Thyroid gland (tissue), 4 donors: Measurements from ENCODE around the gene PHOX2B. TPM values are rescaled to one million over a fixed set of nuclear protein-coding genes. Genes with fewer than 3 reads are reported as not detected.

Experiments used
- DNase-seq, 2 donors: peaks; one replicate each; pipeline ENCODE4 v3.0.0-alpha.2; 2019
- H3K27ac ChIP-seq, 3 donors: fragments of 200-600 bp; sonication (generic); 1 replicate in 2 of 3; 2 replicates in 1 of 3; pipeline ENCODE4 v1.5.1; 2016 to 2019; ENCODE audit warnings: mild to moderate bottlenecking in 1 of 3, moderate library complexity in 1 of 3
- H3K27me3 ChIP-seq: fragments of 200-600 bp; sonication (generic); one replicate; pipeline ENCODE4 v1.5.1; 2019
- H3K36me3 ChIP-seq, 2 donors: fragments of 200-600 bp; sonication (generic); one replicate each; pipeline ENCODE4 v1.5.1; 2016 to 2019
- H3K4me1 ChIP-seq, 2 donors: fragments of 200-600 bp; sonication (generic); one replicate each; pipeline ENCODE4 v1.5.1; 2017 to 2019
- H3K4me3 ChIP-seq, 3 donors: fragments of 200-600 bp; sonication (generic); replicated peaks in 1 of 3; 1 replicate in 2 of 3; 2 replicates in 1 of 3; pipeline ENCODE4 v1.5.1; 2016; ENCODE audit warnings: mild to moderate bottlenecking in 1 of 3
- H3K9me3 ChIP-seq: fragments of 200-600 bp; sonication (generic); one replicate; pipeline ENCODE4 v1.5.1; 2017
- POLR2A ChIP-seq, 2 donors: fragments of 450-650 bp; IDR thresholded peaks; one replicate each; pipeline ENCODE4 v1.6.1; 2017; ENCODE audit warnings: antibody characterized with exemption in 2 of 2, mild to moderate bottlenecking in 2 of 2, moderate library complexity in 1 of 2
- WGBS, 2 donors: methylation state at CpG; one replicate each; pipeline ENCODE4 v1.1.5; 2017; 5-methylcytosine and 5-hydroxymethylcytosine counted together
- intact Hi-C: fragments of 100-400 bp; cut with DNase I; formaldehyde crosslinking; loops from one replicate; pipeline ENCODE4 v1.15.1; 2023
- total RNA-seq, 4 donors: library from RNA; depleted of rRNA; stranded (reverse); fragments of >200 nt; gene quantifications; one replicate each; pipeline ENCODE4 v1.2.3, GENCODE V29; 2016
- TF ChIP-seq, protein P1 (sequence below), 6 experiments: fragments of 200-600 bp in 3 of 6; fragments of 450-650 bp in 3 of 6; sonication (generic) in 3 of 6; IDR thresholded peaks; one replicate each; pipeline ENCODE4 v1.5.1; 2016 to 2019; ENCODE audit warnings: antibody characterized with exemption in 6 of 6, mild to moderate bottlenecking in 2 of 6, inconsistent platforms in 1 of 6, moderate library complexity in 1 of 6

The PHOX2B gene
- total RNA-seq, 4 donors from 2014 or later, result not detected

DNA sequence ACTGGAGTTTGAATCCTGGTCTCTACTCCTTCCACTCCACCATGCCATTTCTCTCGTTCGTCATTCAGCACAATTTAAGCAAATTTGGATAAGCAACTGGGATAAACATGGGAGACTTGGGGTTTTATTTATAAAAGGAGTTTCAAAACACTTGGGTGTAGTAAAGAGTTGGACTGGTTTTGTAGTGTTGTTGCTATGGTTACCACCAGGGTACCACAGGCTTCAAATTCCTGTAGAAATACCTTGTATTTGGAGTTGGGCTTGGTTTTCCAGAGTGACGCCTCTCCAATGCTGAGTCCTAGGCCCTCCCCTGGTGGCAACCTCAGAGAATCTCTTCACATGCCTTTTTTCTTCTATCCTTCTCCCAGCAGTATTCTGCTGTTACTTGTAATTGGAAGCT is 27.9 kb upstream of the PHOX2B start:
- H3K27ac ChIP-seq, result no peak overlapping the region
- H3K27me3 ChIP-seq, result no peaks in the 10 kb centered on the region
- H3K36me3 ChIP-seq, result no peaks in the 10 kb centered on the region
- TF ChIP-seq, protein P1, sequence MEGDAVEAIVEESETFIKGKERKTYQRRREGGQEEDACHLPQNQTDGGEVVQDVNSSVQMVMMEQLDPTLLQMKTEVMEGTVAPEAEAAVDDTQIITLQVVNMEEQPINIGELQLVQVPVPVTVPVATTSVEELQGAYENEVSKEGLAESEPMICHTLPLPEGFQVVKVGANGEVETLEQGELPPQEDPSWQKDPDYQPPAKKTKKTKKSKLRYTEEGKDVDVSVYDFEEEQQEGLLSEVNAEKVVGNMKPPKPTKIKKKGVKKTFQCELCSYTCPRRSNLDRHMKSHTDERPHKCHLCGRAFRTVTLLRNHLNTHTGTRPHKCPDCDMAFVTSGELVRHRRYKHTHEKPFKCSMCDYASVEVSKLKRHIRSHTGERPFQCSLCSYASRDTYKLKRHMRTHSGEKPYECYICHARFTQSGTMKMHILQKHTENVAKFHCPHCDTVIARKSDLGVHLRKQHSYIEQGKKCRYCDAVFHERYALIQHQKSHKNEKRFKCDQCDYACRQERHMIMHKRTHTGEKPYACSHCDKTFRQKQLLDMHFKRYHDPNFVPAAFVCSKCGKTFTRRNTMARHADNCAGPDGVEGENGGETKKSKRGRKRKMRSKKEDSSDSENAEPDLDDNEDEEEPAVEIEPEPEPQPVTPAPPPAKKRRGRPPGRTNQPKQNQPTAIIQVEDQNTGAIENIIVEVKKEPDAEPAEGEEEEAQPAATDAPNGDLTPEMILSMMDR (IDR thresholded peaks at IDR 0.05), result no peak
- TF ChIP-seq POLR2A (IDR thresholded peaks at IDR 0.05), result no peak
- DNase-seq, result no peak
- H3K4me3 ChIP-seq, result no peak overlapping the region
- no peaks in the 10 kb centered on the region for H3K4me1 ChIP-seq
- H3K9me3 ChIP-seq, result no peaks in the 10 kb centered on the region
- 92% methylated on average over 3 of the region's 3 CpGs for WGBS, 2 donors
- intact Hi-C loops, result no loop called here

DNA sequence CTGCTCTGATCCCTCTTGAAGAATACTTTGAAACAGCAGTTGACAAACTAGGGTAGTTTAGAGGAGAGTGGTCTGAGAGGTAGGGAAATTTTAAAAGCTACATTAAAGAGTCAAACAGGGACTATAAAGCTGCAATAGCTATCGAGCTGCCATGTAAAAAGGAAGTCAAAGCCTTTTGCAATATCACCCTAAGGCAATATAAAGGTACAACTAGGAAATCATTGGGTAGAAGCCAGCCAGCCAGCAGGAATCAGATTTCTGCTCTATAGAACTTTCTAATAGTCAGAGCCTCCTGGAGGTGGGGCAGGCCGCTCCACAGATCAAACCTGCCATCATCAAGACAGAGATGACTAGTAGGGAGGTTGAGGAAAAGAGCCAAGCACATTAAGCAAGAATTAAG is 15.2 kb upstream of the PHOX2B start:
- H3K36me3 ChIP-seq, result no peaks in the 10 kb centered on the region
- no peak overlapping the region for H3K4me3 ChIP-seq
- 59 to 75% methylated on average over 2 of the region's 2 CpGs for WGBS, 2 donors
- H3K27ac ChIP-seq, result no peak overlapping the region
- intact Hi-C loops, result no loop called here
- DNase-seq, result no peak
- H3K27me3 ChIP-seq, result peaks cover 3% of the 10 kb centered on the region
- H3K9me3 ChIP-seq, result no peaks in the 10 kb centered on the region
- TF ChIP-seq, protein P1 (IDR thresholded peaks at IDR 0.05), result no peak
- TF ChIP-seq POLR2A (IDR thresholded peaks at IDR 0.05), result no peak
- H3K4me1 ChIP-seq, result no peaks in the 10 kb centered on the region

DNA sequence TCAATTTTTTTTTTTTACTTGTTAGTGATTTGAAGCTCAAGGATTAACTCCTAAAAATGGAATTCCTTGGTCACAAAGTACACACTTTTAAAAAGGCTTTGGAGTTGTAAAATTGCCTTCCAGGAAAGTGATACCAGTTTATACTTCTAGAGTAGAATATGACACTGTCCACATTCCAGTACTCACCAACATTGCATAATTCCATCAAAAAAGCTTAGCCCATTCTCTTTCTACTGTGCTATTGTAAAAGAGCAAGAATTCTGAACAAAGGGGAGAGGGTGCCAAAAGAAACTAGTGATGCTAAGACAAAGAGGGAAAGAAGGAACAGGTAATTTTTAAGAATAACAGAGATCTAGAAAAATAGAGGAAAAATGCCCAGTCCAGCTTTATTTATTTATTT is 10.4 kb upstream of the PHOX2B start:
- Histone ChIP-seq H3K4me3 (no peak overlapping the region), H3K9me3 (no peaks in the 10 kb centered on the region), H3K4me1 (no peaks in the 10 kb centered on the region), H3K27ac (no peak overlapping the region), H3K27me3 (peaks cover under 1% of the 10 kb centered on the region), H3K36me3 (no peaks in the 10 kb centered on the region)
- DNase-seq, result no peak
- intact Hi-C loops, result no loop called here
- TF ChIP-seq POLR2A (IDR thresholded peaks at IDR 0.05), result no peak
- TF ChIP-seq, protein P1 (IDR thresholded peaks at IDR 0.05), result no peak

DNA sequence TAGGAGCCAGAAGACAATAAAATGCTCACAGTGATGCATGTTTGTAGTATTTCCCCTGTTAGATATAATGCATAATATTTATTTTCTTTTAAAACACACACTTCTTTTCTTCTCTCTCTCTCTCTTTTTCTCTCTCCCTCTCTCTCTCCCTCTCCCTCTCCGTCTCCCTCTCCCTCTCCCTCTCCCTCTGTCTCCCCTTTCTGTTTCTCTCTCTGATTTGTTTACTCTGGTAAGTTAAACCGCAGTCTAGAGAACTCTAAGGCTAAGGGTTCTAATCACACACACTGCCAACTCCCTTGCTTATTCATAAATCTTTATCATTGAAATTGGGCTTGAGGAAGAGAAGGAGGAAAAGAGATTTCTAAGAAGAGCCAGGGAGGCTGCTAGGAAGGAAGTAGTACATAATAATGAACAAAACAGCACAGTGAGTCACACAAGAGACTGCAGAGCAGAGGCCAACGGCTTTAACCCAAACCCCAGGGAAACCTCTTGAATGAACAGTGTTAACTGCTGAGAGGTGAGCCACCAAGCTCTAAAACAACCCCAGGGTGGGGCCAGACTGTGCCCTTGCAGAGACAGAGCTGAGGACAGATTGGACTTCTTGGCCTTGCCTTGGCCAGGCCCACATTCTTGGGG is 9.1 kb upstream of the PHOX2B start:
- Histone ChIP-seq H3K4me1 (no peaks in the 10 kb centered on the region), H3K36me3 (no peaks in the 10 kb centered on the region), H3K27ac (no peak overlapping the region), H3K9me3 (no peaks in the 10 kb centered on the region), H3K27me3 (peaks cover 8% of the 10 kb centered on the region), H3K4me3 (no peak overlapping the region)
- intact Hi-C loops, result no loop called here
- DNase-seq, result no peak
- TF ChIP-seq, protein P1 (IDR thresholded peaks at IDR 0.05), result no peak
- TF ChIP-seq POLR2A (IDR thresholded peaks at IDR 0.05), result no peak
- WGBS, 2 donors, result 32 to 35% methylated on average over 3 of the region's 3 CpGs

DNA sequence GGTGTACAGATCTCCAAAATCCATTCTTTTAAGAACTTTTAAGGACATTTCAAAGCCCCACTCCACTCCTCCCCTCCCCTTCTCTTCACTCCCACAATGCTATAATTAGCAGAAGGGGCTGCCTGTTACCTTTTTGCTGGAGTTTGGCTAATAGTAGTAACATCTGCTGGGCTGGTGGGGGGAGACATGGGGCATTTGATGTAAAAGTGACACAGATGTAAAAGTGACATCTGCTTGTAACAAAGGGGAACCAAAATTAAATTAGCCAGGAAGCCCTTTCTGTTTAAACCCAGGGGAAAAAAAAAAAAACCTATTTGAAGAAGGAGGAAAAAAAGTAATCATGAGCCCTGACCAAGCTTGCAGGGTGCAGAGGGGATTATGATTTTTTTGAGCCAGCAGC is 5.4 kb upstream of the PHOX2B start:
- TF ChIP-seq, protein P1 (IDR thresholded peaks at IDR 0.05), result no peak
- no peak for TF ChIP-seq POLR2A (IDR thresholded peaks at IDR 0.05)
- Histone ChIP-seq H3K27me3 (peaks cover 38% of the 10 kb centered on the region), H3K4me3 (no peak overlapping the region), H3K4me1 (peaks cover 5 to 11% of the 10 kb centered on the region in 2 donors), H3K9me3 (no peaks in the 10 kb centered on the region), H3K36me3 (no peaks in the 10 kb centered on the region), H3K27ac (no peak overlapping the region)
- intact Hi-C loops, result no loop called here
- no peak for DNase-seq
